Naive thymus-derived CD8-positive, alpha-beta T cell (primary cell): ENCODE data around the gene MAPK8IP1. TPM values are rescaled to one million over a fixed set of nuclear protein-coding genes. Genes with fewer than 3 reads are reported as not detected.
A peak's percentile ranks its signal among the peaks of the same experiment; 100 is the strongest.

Experiments
- ATAC-seq, 2 donors: fragments of 150-1000 bp; cut with Tn5 transposase in 1 of 2; sonication (Bioruptor Pico), chemical (Tn5 transposase) in 1 of 2; 1 replicate in 1 of 2; 2 replicates in 1 of 2; pipeline ENCODE4 v1.10.0; 2021; ENCODE audit warnings: mild to moderate bottlenecking in 2 of 2, moderate library complexity in 2 of 2
- POLR2A ChIA-PET: fragments of 350-600 bp; sonication (Branson Sonifier 250); formaldehyde crosslinking; loops from one replicate; lab custom pipeline; 2021; ENCODE audit warnings: antibody characterized with exemption; lab: Charles Lee
- DNase-seq, 10 donors: peaks; one replicate each; pipeline versions ENCODE4 v3.0.0 to v3.0.0-alpha.2; 2020 to 2022
- H3K27ac Mint-ChIP-seq, 10 donors: one replicate each; pipeline ENCODE4 v1.8.0; 2020 to 2022; ENCODE audit warnings: mild to moderate bottlenecking in 10 of 10, mixed read lengths in 10 of 10, moderate library complexity in 4 of 10, inconsistent platforms in 1 of 10
- H3K27me3 Mint-ChIP-seq, 5 donors: one replicate each; pipeline ENCODE4 v1.8.0; 2021 to 2022; ENCODE audit warnings: mixed read lengths in 5 of 5
- H3K36me3 Mint-ChIP-seq, 3 donors: one replicate each; pipeline ENCODE4 v1.8.0; 2020 to 2022; ENCODE audit warnings: mixed read lengths in 3 of 3, mild to moderate bottlenecking in 2 of 3, inconsistent platforms in 1 of 3
- H3K4me1 Mint-ChIP-seq, 4 donors: one replicate each; pipeline ENCODE4 v1.8.0; 2021 to 2022; ENCODE audit warnings: mixed read lengths in 4 of 4
- H3K4me3 Mint-ChIP-seq, 10 donors: one replicate each; pipeline ENCODE4 v1.8.0; 2020 to 2022; ENCODE audit warnings: mild to moderate bottlenecking in 10 of 10, mixed read lengths in 10 of 10, moderate library complexity in 6 of 10, inconsistent platforms in 1 of 10
- H3K9me3 Mint-ChIP-seq, 9 donors: one replicate each; pipeline ENCODE4 v1.8.0; 2020 to 2022; ENCODE audit warnings: mixed read lengths in 9 of 9, mild to moderate bottlenecking in 3 of 9, inconsistent platforms in 1 of 9, moderate library complexity in 1 of 9
- polyA plus RNA-seq, 3 donors: library from polyadenylated mRNA; unstranded; fragments of 300-500 nt; fragmentation: Illumina TruSeq; gene quantifications; one replicate each; pipeline ENCODE4 v1.2.3, GENCODE V29; 2021
- total RNA-seq, 8 experiments: library from RNA in 2 of 8; stranded (reverse) in 2 of 8; gene quantifications; one replicate each; pipeline ENCODE4 v1.2.3 and lab custom pipeline; 2021 to 2026

The MAPK8IP1 gene
- total and polyA plus RNA-seq, 5 experiments from 2014 or later, result 1.6 to 2.1 TPM; not detected in 3

GRCh38 chr11:45864041-45864440 lies 21.4 kb upstream of the MAPK8IP1 start:
- Mint-ChIP-seq H3K4me1 (peaks cover 0 to 9% (median under 1%) of the 10 kb centered on the region in 4 donors), H3K36me3 (peaks cover 5 to 92% (median 42%) of the 10 kb centered on the region in 3 donors), H3K9me3 (no peaks in the 10 kb centered on the region), H3K27me3 (no peaks in the 10 kb centered on the region), H3K4me3 (no peak overlapping the region), H3K27ac (no peak overlapping the region)
- no peak for ATAC-seq
- DNase-seq, result no peak
- POLR2A ChIA-PET, result no interaction called here

- H3K9me3 Mint-ChIP-seq, result no peaks in the 10 kb centered on the region
- no peaks in the 10 kb centered on the region for H3K27me3 Mint-ChIP-seq
- DNase-seq (no peak), ATAC-seq (no peak)
- no peak overlapping the region for H3K27ac Mint-ChIP-seq
- H3K4me3 Mint-ChIP-seq, result no peak overlapping the region
- peaks cover 5 to 93% (median 49%) of the 10 kb centered on the region in 3 donors for H3K36me3 Mint-ChIP-seq
- POLR2A ChIA-PET, result no interaction called here
- peaks cover 0 to 9% (median 0%) of the 10 kb centered on the region in 4 donors for H3K4me1 Mint-ChIP-seq
Observed at GRCh38 chr11:45869551-45869950, 15.9 kb upstream of the MAPK8IP1 start.

GRCh38 chr11:45870706-45871105 lies 14.7 kb upstream of the MAPK8IP1 start:
- H3K27ac Mint-ChIP-seq, result no peak overlapping the region
- peaks cover 11 to 95% (median 50%) of the 10 kb centered on the region in 3 donors for H3K36me3 Mint-ChIP-seq
- H3K27me3 Mint-ChIP-seq, result no peaks in the 10 kb centered on the region
- POLR2A ChIA-PET, result no interaction called here
- no peaks in the 10 kb centered on the region for H3K9me3 Mint-ChIP-seq
- ATAC-seq, result no peak
- no peak overlapping the region for H3K4me3 Mint-ChIP-seq
- no peak for DNase-seq
- peaks cover 0 to 9% (median 0%) of the 10 kb centered on the region in 4 donors for H3K4me1 Mint-ChIP-seq

GRCh38 chr11:45871638-45872037 lies 13.8 kb upstream of the MAPK8IP1 start:
- H3K36me3 Mint-ChIP-seq, result peaks cover 9 to 95% (median 55%) of the 10 kb centered on the region in 3 donors
- no peak for ATAC-seq
- POLR2A ChIA-PET, result interaction anchor here (0.8 kb wide), 1 partner anchor 13 kb away, joined by 3 read pairs; no protein-coding TSS in a partner anchor
- H3K27ac Mint-ChIP-seq, result peak overlapping the region in 3 of 10 donors; percentile 13 to 46 (median 45)
- H3K4me1 Mint-ChIP-seq, result peaks cover 0 to 6% (median 0%) of the 10 kb centered on the region in 4 donors
- H3K4me3 Mint-ChIP-seq, result peak overlapping the region in 1 of 10 donors; percentile 41
- H3K9me3 Mint-ChIP-seq, result no peaks in the 10 kb centered on the region
- no peaks in the 10 kb centered on the region for H3K27me3 Mint-ChIP-seq
- no peak for DNase-seq

- POLR2A ChIA-PET, result interaction anchor here (0.6 kb wide), 1 partner anchor 104 kb away, joined by 4 read pairs; no protein-coding TSS in a partner anchor
Observed at GRCh38 chr11:45872651-45873356, 12.6 kb upstream of the MAPK8IP1 start.

GRCh38 chr11:45876401-45876800 lies 9.1 kb upstream of the MAPK8IP1 start:
- no peak for DNase-seq
- Mint-ChIP-seq H3K36me3 (peaks cover 27 to 95% (median 56%) of the 10 kb centered on the region in 3 donors), H3K4me3 (no peak overlapping the region), H3K9me3 (no peaks in the 10 kb centered on the region), H3K4me1 (peaks cover 0 to 5% (median 0%) of the 10 kb centered on the region in 4 donors), H3K27me3 (no peaks in the 10 kb centered on the region), H3K27ac (no peak overlapping the region)
- POLR2A ChIA-PET, result no interaction called here
- ATAC-seq, result no peak

More at GRCh38 chr11:45872651-45873356, 12.6 kb upstream of the MAPK8IP1 start:
- peak in 4 of 10 donors; percentile 11 to 33 (median 16) for DNase-seq
- Mint-ChIP-seq H3K4me1 (peaks cover 0 to 4% (median 0%) of the 10 kb centered on the region in 4 donors), H3K4me3 (no peak overlapping the region), H3K36me3 (peaks cover 17 to 96% (median 53%) of the 10 kb centered on the region in 3 donors), H3K9me3 (no peaks in the 10 kb centered on the region), H3K27me3 (no peaks in the 10 kb centered on the region), H3K27ac (no peak overlapping the region)
- ATAC-seq, result peak; percentile 60 to 62

GRCh38 chr11:45877221-45877620 lies 8.2 kb upstream of the MAPK8IP1 start:
- no peak for ATAC-seq
- no peak overlapping the region for H3K27ac Mint-ChIP-seq
- POLR2A ChIA-PET, result interaction anchor here (1.1 kb wide), 1 partner anchor 53 kb away, joined by 3 read pairs; no protein-coding TSS in a partner anchor
- peaks cover 0 to 5% (median 0%) of the 10 kb centered on the region in 4 donors for H3K4me1 Mint-ChIP-seq
- H3K9me3 Mint-ChIP-seq, result no peaks in the 10 kb centered on the region
- no peak overlapping the region for H3K4me3 Mint-ChIP-seq
- no peak for DNase-seq
- no peaks in the 10 kb centered on the region for H3K27me3 Mint-ChIP-seq
- H3K36me3 Mint-ChIP-seq, result peaks cover 27 to 87% (median 58%) of the 10 kb centered on the region in 3 donors

- no peaks in the 10 kb centered on the region for H3K27me3 Mint-ChIP-seq
- H3K27ac Mint-ChIP-seq, result no peak overlapping the region
- DNase-seq, result no peak
- peaks cover 0 to 5% (median 0%) of the 10 kb centered on the region in 4 donors for H3K4me1 Mint-ChIP-seq
- no peak for ATAC-seq
- H3K4me3 Mint-ChIP-seq, result no peak overlapping the region
- POLR2A ChIA-PET, result interaction anchor here (1.1 kb wide), 1 partner anchor 53 kb away, joined by 3 read pairs; no protein-coding TSS in a partner anchor
- H3K9me3 Mint-ChIP-seq, result no peaks in the 10 kb centered on the region
- H3K36me3 Mint-ChIP-seq, result peaks cover 27 to 83% (median 58%) of the 10 kb centered on the region in 3 donors
Observed at GRCh38 chr11:45877845-45878244, 7.6 kb upstream of the MAPK8IP1 start.

GRCh38 chr11:45879803-45880686 lies 5.4 kb upstream of the MAPK8IP1 start:
- Mint-ChIP-seq H3K36me3 (peaks cover 25 to 61% (median 48%) of the 10 kb centered on the region in 3 donors), H3K27ac (no peak overlapping the region), H3K4me3 (no peak overlapping the region), H3K9me3 (no peaks in the 10 kb centered on the region), H3K27me3 (peaks cover 0 to 11% (median 0%) of the 10 kb centered on the region in 5 donors), H3K4me1 (peaks cover 6 to 13% (median 8%) of the 10 kb centered on the region in 4 donors)
- no peak for ATAC-seq
- POLR2A ChIA-PET, result no interaction called here
- no peak for DNase-seq

- no peak for DNase-seq
- POLR2A ChIA-PET, result no interaction called here
- peaks cover 21 to 52% (median 45%) of the 10 kb centered on the region in 3 donors for H3K36me3 Mint-ChIP-seq
Observed at GRCh38 chr11:45880772-45881570, 4.5 kb upstream of the MAPK8IP1 start.

GRCh38 chr11:45881708-45882368 lies 3.6 kb upstream of the MAPK8IP1 start:
- H3K4me1 Mint-ChIP-seq, result peaks cover 8 to 16% (median 10%) of the 10 kb centered on the region in 4 donors
- ATAC-seq (no peak), DNase-seq (no peak)
- peaks cover 16 to 43% (median 39%) of the 10 kb centered on the region in 3 donors for H3K36me3 Mint-ChIP-seq
- POLR2A ChIA-PET, result no interaction called here
- no peak overlapping the region for H3K27ac Mint-ChIP-seq
- no peaks in the 10 kb centered on the region for H3K9me3 Mint-ChIP-seq
- no peak overlapping the region for H3K4me3 Mint-ChIP-seq
- peaks cover 0 to 13% (median 0%) of the 10 kb centered on the region in 5 donors for H3K27me3 Mint-ChIP-seq

More at GRCh38 chr11:45880772-45881570, 4.5 kb upstream of the MAPK8IP1 start:
- H3K4me3 Mint-ChIP-seq, result no peak overlapping the region
- no peaks in the 10 kb centered on the region for H3K9me3 Mint-ChIP-seq
- H3K27ac Mint-ChIP-seq, result no peak overlapping the region
- peaks cover 8 to 16% (median 10%) of the 10 kb centered on the region in 4 donors for H3K4me1 Mint-ChIP-seq
- no peak for ATAC-seq
- peaks cover 0 to 13% (median 0%) of the 10 kb centered on the region in 5 donors for H3K27me3 Mint-ChIP-seq
